Limb (tissue), 2 donors: ENCODE data around the gene PRR23A.
"Not testable (repeated sequence)": the region's sequence is repeated elsewhere in the genome, so short reads cannot be mapped to it uniquely, and the experiment has no call there.

Source experiments
- DNase-seq, 2 donors: peaks; one replicate each; pipeline ENCODE4 v3.0.0-alpha.2; 2016; ENCODE audit errors: extremely low spot score in 2 of 2

PRR23A gene

GRCh38 chr3:139006051-139006716 is at the start of gene PRR23A:
Gene PRR23A (minus strand): TSS chr3:139006268. CDS start chr3:139006268, 0 bp downstream.
- DNase-seq: no peak

GRCh38 chr3:139052802-139053600 is 46.9 kb upstream of the PRR23A start:
- no peak for DNase-seq

GRCh38 chr3:139044366-139045210 is 38.5 kb upstream of the PRR23A start, which contains the start of gene PRR23C:
Gene PRR23C (minus strand): TSS chr3:139044892. CDS start chr3:139044620, 272 bp downstream.
- no peak for DNase-seq

GRCh38 chr3:139043554-139044365 is 37.7 kb upstream of the PRR23A start:
- DNase-seq: no peak

- no peak for DNase-seq
These were observed 31.4 kb upstream of the PRR23A start for GRCh38 chr3:139037478-139037877.

DNA sequence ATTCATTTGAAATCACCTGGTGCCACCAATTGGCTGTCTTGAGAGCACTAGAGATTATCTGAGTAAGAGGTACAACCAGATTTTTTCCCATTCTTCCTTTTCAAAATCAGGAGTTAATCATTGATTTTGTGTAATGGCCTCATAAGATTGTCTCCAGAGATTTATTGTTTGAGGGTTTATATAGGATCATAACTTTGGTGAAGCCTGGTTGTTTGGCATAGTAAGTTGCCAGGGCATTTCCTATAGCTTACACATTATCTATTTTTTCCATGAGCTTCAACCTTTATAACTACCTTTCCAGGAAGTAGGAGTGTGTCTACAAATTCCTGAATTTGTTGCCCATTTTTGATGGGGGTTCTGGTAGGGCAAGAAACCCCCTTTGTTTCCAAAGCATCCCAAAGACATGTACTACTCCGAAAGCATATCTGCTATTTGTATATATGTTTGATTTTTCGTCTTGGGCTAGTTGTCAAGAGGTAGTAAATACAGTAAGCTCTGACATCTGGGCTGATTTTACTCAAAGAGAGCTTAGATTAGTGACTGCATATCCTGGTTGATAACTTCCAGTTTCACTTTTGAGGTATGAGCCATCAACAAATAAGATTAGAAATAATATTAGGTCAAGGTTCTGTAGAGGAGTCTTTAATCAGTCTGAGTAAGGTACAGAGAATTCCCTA is 26.4 kb upstream of the PRR23A start:
- DNase-seq: no peak

DNA sequence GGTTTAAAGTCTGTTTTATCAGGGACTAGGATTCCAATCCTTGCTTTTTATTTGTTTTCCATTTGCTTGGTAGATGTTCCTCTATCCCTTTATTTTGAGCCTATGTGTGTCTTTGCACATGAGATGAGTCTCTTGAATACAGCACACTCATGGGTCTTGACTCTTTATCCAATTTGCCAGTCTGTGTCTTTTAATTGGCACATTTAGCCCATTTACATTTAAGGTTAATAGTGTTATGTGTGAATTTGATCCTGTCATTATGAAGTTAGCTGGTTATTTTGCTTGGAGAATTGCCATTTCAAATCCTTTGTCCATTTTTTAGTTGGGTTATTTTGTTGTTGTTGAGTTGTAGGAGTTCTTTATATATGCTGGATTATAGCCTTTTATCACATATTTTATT is 24.5 kb upstream of the PRR23A start:
- not testable (repeated sequence) for DNase-seq

DNA sequence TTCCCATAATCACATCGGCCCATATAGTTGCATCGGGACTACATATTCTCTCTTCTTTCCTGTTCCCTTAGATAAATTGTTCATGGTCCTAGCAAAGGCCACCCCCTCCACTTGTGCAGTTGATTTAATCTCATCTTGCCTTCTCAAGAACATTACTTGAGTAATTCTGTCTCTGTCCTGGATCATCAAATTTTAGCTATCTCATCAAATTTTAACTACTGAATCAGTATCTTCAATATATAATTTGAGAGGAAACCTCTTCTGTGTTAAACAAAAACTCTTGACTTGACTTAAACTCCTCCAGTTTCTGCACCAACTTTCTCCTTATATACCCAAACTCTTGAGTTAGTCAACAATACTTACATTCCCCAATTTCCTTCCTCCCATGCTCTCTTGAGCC is 18.9 kb upstream of the PRR23A start:
- no peak for DNase-seq

- no peak for DNase-seq
These were observed 14.8 kb upstream of the PRR23A start, which contains the start of gene PRR23B for GRCh38 chr3:139020868-139021234. Gene PRR23B (minus strand): TSS chr3:139020926. CDS start chr3:139020661, 265 bp downstream.

- DNase-seq: no peak
These were observed 14.2 kb upstream of the PRR23A start for GRCh38 chr3:139020036-139020867.

DNA sequence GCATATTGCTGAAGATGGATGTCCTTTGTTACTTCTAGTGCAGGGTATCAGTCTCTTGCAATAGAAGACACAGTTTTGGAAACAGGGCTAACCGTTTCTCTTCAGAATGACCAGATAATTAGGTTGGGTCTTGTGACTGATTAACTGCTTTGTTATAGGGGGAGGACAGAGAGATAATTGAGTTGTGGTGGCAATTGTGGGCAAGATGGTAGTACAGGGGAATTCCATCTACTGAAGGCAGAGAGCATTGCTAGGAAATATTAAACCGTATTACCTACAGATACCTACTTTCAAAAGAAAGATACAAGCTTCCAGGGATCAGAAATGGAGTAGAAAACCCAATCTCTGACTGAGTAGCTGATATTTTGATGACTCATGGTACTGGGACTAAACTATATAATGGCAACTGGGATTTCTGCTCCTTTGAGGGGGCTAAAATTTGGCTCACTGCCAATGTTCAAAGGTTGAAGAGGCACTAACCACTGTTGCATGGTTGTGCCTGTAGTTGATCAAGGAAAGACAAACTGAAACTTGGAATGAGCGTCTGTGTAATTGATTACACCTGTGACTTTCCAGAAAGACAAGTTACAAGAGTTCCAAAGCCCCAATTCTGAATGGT is 10.5 kb upstream of the PRR23A start:
- DNase-seq: no peak

- no peak for DNase-seq
These were observed 593 bp downstream of the PRR23A start for GRCh38 chr3:139005356-139005993.

DNA sequence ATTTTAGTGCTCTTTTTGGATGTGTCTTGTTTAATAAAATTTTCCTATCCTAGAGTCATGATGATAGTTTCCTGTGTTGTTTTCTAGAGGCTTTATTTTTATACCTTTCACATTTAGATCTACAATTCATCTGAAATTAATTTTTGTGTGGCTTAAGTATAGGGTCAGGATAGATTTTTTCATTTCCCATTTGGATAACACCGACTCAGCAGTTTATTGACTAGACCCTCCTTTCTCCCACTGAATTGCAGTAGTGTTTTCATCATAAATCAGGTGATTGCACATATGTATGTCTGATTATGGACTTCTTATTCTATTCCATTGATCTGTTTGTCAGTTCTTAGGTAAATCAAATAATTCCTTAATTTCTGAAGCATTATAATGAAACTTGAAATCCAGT is 10.4 kb downstream of the PRR23A start:
- no peak for DNase-seq

GRCh38 chr3:138987181-138987580 is 18.9 kb downstream of the PRR23A start:
- no peak for DNase-seq

- DNase-seq: no peak
These were observed 20.1 kb downstream of the PRR23A start for GRCh38 chr3:138985932-138986331.

GRCh38 chr3:138984816-138985215 is 21.3 kb downstream of the PRR23A start:
- DNase-seq: no peak

- DNase-seq: no peak
These were observed 30.0 kb downstream of the PRR23A start for GRCh38 chr3:138976047-138976446.

DNA sequence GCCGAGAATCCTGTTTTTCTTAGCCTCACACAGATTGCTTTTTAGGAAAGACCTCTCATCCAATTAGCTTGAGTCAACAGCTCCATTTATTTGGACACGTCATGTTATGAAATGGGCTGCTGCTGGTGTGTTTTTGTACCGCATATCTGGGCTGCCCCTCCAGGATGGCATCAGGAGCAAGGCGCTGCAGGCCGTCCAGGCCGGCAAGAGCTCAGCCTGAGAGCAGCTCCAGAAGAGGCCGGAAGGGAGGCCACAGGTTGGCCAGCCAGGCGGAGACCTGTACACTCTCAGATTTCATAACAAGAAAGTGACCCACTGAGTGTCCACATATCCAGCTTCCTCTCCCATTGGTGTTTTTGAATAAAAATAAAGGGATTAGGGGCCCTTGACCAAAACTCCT is 30.7 kb downstream of the PRR23A start:
- DNase-seq: no peak

DNA sequence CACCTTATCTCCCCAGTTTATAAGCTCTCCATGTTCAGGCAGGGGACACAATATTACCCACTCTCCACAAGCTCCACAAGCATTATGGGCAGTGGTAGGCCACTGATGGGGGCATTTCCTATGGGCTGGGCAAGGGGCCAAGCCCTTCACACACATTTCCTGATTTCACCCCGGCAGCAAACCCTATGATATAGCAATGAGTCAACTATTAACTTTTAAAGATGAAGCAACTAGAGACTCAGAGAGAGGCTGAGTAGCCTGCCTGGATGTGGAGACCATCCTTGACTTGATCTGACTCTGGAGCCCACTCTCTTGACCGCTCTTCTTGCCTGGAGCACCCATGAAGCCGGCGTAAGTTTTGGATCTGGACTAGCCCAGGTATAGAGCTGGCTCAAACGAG is 31.6 kb downstream of the PRR23A start:
- no peak for DNase-seq
